ENCODE results near the gene TMA7.

Gene TMA7

GRCh38 chr3:48435774-48436476 lies 4.1 kb upstream of the TMA7 start:
- no peaks in the 10 kb centered on the region for H3K36me3 ChIP-seq (replicated peaks; ENCODE audit: insufficient read depth, low read length)
- H3F3A ChIP-seq (ENCODE audit: insufficient read depth, low read length) = peaks cover 5% of the 10 kb centered on the region; the same call in 1 of the 2 replicates
- no peaks in the 10 kb centered on the region for H3K9me3 ChIP-seq (replicated peaks; ENCODE audit: insufficient read depth, low read length)
- peaks cover 19% of the 10 kb centered on the region for H3K79me2 ChIP-seq (ENCODE audit: low read length)
- peaks cover 5% of the 10 kb centered on the region; the same call in 1 of the 2 replicates for H3K4me1 ChIP-seq (ENCODE audit: low read length)
- H3K27me3 ChIP-seq (replicated peaks; ENCODE audit: insufficient read depth, low read length) = no peaks in the 10 kb centered on the region
- peak; percentile 100 for TF ChIP-seq CTCF (IDR thresholded peaks at IDR 0.05; ENCODE audit: low read length)
- no peak for TF ChIP-seq EZH2 (optimal IDR thresholded peaks at IDR 0.05; ENCODE audit: low read depth, low read length)
- TF ChIP-seq EZH2phosphoT487 (IDR thresholded peaks at IDR 0.05; ENCODE audit: low read length) = no peak
- H3K9me2 ChIP-seq (replicated peaks; ENCODE audit: insufficient read depth, low read length) = no peaks in the 10 kb centered on the region
- no peak overlapping the region for H2AFZ ChIP-seq (ENCODE audit: low read length)
- no peak overlapping the region for H3K27ac ChIP-seq (ENCODE audit: low read length)
- no peaks in the 10 kb centered on the region for H4K20me1 ChIP-seq (ENCODE audit: insufficient read depth, low read length)
- no peak overlapping the region for H3K4me3 ChIP-seq (ENCODE audit: low read length)
- peak; percentile 81 for DNase-seq
- no peak overlapping the region for H3K4me2 ChIP-seq (ENCODE audit: low read depth, low read length)
- H3K9ac ChIP-seq (ENCODE audit: low read length) = no peak overlapping the region

GRCh38 chr3:48436477-48436787 lies 3.6 kb upstream of the TMA7 start:
- Histone ChIP-seq H3K36me3 (replicated peaks; ENCODE audit: insufficient read depth, low read length) (no peaks in the 10 kb centered on the region), H4K20me1 (ENCODE audit: insufficient read depth, low read length) (no peaks in the 10 kb centered on the region), H2AFZ (ENCODE audit: low read length) (no peak overlapping the region), H3K9ac (ENCODE audit: low read length) (no peak overlapping the region), H3K79me2 (ENCODE audit: low read length) (peaks cover 25% of the 10 kb centered on the region), H3K4me2 (ENCODE audit: low read depth, low read length) (no peak overlapping the region), H3F3A (ENCODE audit: insufficient read depth, low read length) (peaks cover 5% of the 10 kb centered on the region; the same call in 1 of the 2 replicates), H3K9me3 (replicated peaks; ENCODE audit: insufficient read depth, low read length) (no peaks in the 10 kb centered on the region), H3K27me3 (replicated peaks; ENCODE audit: insufficient read depth, low read length) (no peaks in the 10 kb centered on the region), H3K27ac (ENCODE audit: low read length) (no peak overlapping the region), H3K4me3 (ENCODE audit: low read length) (no peak overlapping the region), H3K4me1 (ENCODE audit: low read length) (peaks cover 6% of the 10 kb centered on the region), H3K9me2 (replicated peaks; ENCODE audit: insufficient read depth, low read length) (no peaks in the 10 kb centered on the region)
- TF ChIP-seq CTCF (IDR thresholded peaks at IDR 0.05; ENCODE audit: low read length) (no peak), EZH2phosphoT487 (IDR thresholded peaks at IDR 0.05; ENCODE audit: low read length) (no peak), EZH2 (optimal IDR thresholded peaks at IDR 0.05; ENCODE audit: low read depth, low read length) (no peak)
- no peak for DNase-seq

GRCh38 chr3:48436855-48437254 lies 3.2 kb upstream of the TMA7 start:
- Histone ChIP-seq H4K20me1 (ENCODE audit: insufficient read depth, low read length) (no peaks in the 10 kb centered on the region), H2AFZ (ENCODE audit: low read length) (no peak overlapping the region), H3F3A (ENCODE audit: insufficient read depth, low read length) (peaks cover 6% of the 10 kb centered on the region; the same call in 1 of the 2 replicates), H3K36me3 (replicated peaks; ENCODE audit: insufficient read depth, low read length) (no peaks in the 10 kb centered on the region), H3K9me3 (replicated peaks; ENCODE audit: insufficient read depth, low read length) (no peaks in the 10 kb centered on the region), H3K9ac (ENCODE audit: low read length) (no peak overlapping the region), H3K27ac (ENCODE audit: low read length) (no peak overlapping the region), H3K79me2 (ENCODE audit: low read length) (peaks cover 29% of the 10 kb centered on the region), H3K4me1 (ENCODE audit: low read length) (peaks cover 11% of the 10 kb centered on the region), H3K4me3 (ENCODE audit: low read length) (no peak overlapping the region), H3K9me2 (replicated peaks; ENCODE audit: insufficient read depth, low read length) (no peaks in the 10 kb centered on the region), H3K4me2 (ENCODE audit: low read depth, low read length) (no peak overlapping the region), H3K27me3 (replicated peaks; ENCODE audit: insufficient read depth, low read length) (no peaks in the 10 kb centered on the region)
- DNase-seq = no peak
- TF ChIP-seq EZH2phosphoT487 (IDR thresholded peaks at IDR 0.05; ENCODE audit: low read length) (no peak), CTCF (IDR thresholded peaks at IDR 0.05; ENCODE audit: low read length) (no peak), EZH2 (optimal IDR thresholded peaks at IDR 0.05; ENCODE audit: low read depth, low read length) (no peak)
